CD4-positive, alpha-beta T cell (primary cell): ENCODE results near the gene ABCE1. TPM values are rescaled to one million over a fixed set of nuclear protein-coding genes. Genes with fewer than 3 reads are reported as not detected.

Experiments
- ATAC-seq: fragments of 200-7000 bp; cut with Tn5 transposase; one replicate; pipeline ENCODE4 v1.10.0; 2022; ENCODE audit warnings: mild to moderate bottlenecking; ENCODE audit not compliant: poor library complexity
- CTCF ChIA-PET: fragments of 350-600 bp; sonication (Branson Sonifier 250); formaldehyde crosslinking; loops from one replicate; lab custom pipeline; 2021; ENCODE audit warnings: antibody characterized with exemption, inconsistent platforms; lab: Charles Lee
- POLR2A ChIA-PET: fragments of 350-600 bp; sonication (Branson Sonifier 250); formaldehyde crosslinking; loops from one replicate; lab custom pipeline; 2021; ENCODE audit warnings: antibody characterized with exemption, inconsistent platforms; lab: Charles Lee
- DNase-seq, 14 experiments: peaks; one replicate each; pipeline ENCODE4 v3.0.0-alpha.2; 2013 to 2020; ENCODE audit warnings: mixed read lengths in 2 of 14
- H3K27ac ChIP-seq, 2 donors: one replicate each; pipeline versions ENCODE4 v1.5.1 to v1.7.0; 2013; ENCODE audit warnings: low read length in 2 of 2, low read depth in 1 of 2, mild to moderate bottlenecking in 1 of 2
- H3K27me3 ChIP-seq, 2 experiments: 1 replicate in 1 of 2; 2 replicates in 1 of 2; pipeline versions ENCODE4 v1.6.1 to v1.7.0; 2013; ENCODE audit warnings: low read length in 2 of 2, control low read depth in 1 of 2, mild to moderate bottlenecking in 1 of 2, moderate library complexity in 1 of 2; ENCODE audit not compliant: insufficient read depth in 2 of 2, control insufficient read depth in 1 of 2
- H3K36me3 ChIP-seq: one replicate; pipeline ENCODE4 v1.6.1; 2013; ENCODE audit warnings: low read length, control low read depth; ENCODE audit not compliant: insufficient read depth
- H3K4me1 ChIP-seq: one replicate; pipeline ENCODE4 v1.6.1; 2013; ENCODE audit warnings: low read length, control low read depth; ENCODE audit not compliant: insufficient read depth
- H3K4me3 ChIP-seq: one replicate; pipeline ENCODE4 v1.5.1; 2013; ENCODE audit warnings: mild to moderate bottlenecking, low read length, moderate library complexity
- H3K9me3 ChIP-seq, 2 experiments: 1 replicate in 1 of 2; 2 replicates in 1 of 2; pipeline versions ENCODE4 v1.6.1 to v1.7.0; 2013; ENCODE audit warnings: low read length in 2 of 2, mild to moderate bottlenecking in 2 of 2, control low read depth in 1 of 2, moderate library complexity in 1 of 2; ENCODE audit not compliant: control insufficient read depth in 1 of 2, insufficient read depth in 1 of 2
- H3K27ac Mint-ChIP-seq: one replicate; pipeline ENCODE4 v1.8.0; 2020; ENCODE audit warnings: mixed read lengths
- H3K27me3 Mint-ChIP-seq: one replicate; pipeline ENCODE4 v1.8.0; 2021; ENCODE audit warnings: mixed read lengths
- H3K36me3 Mint-ChIP-seq: one replicate; pipeline ENCODE4 v1.8.0; 2021; ENCODE audit warnings: low read depth, mixed read lengths
- H3K4me1 Mint-ChIP-seq: one replicate; pipeline ENCODE4 v1.8.0; 2021; ENCODE audit warnings: low read depth, mixed read lengths
- H3K4me3 Mint-ChIP-seq: one replicate; pipeline ENCODE4 v1.8.0; 2020; ENCODE audit warnings: mild to moderate bottlenecking, mixed read lengths
- H3K9me3 Mint-ChIP-seq: one replicate; pipeline ENCODE4 v1.8.0; 2020; ENCODE audit warnings: mixed read lengths
- intact Hi-C, 2 experiments: fragments of 100-400 bp; cut with DNase I in 1 of 2; cut with micrococcal nuclease in 1 of 2; formaldehyde crosslinking; loops; one replicate each; pipeline versions ENCODE4 v1.15.1 to v1.9.0; 2023 to 2025; cut with DNase I, micrococcal nuclease
- total RNA-seq, 174 experiments: library from RNA in 2 of 174; stranded (reverse) in 2 of 174; gene quantifications; one replicate each; pipeline ENCODE4 v1.2.3 and lab custom pipeline; 2021 to 2026
- TF ChIP-seq, protein P1 (sequence below): fragments of 200-600 bp; IDR thresholded peaks from one replicate; pipeline ENCODE4 v1.8.0; 2022; ENCODE audit warnings: antibody characterized with exemption, mild to moderate bottlenecking

Gene ABCE1
- total RNA-seq, 2 experiments from 2014 or later: 50.1 to 50.6 TPM

DNA sequence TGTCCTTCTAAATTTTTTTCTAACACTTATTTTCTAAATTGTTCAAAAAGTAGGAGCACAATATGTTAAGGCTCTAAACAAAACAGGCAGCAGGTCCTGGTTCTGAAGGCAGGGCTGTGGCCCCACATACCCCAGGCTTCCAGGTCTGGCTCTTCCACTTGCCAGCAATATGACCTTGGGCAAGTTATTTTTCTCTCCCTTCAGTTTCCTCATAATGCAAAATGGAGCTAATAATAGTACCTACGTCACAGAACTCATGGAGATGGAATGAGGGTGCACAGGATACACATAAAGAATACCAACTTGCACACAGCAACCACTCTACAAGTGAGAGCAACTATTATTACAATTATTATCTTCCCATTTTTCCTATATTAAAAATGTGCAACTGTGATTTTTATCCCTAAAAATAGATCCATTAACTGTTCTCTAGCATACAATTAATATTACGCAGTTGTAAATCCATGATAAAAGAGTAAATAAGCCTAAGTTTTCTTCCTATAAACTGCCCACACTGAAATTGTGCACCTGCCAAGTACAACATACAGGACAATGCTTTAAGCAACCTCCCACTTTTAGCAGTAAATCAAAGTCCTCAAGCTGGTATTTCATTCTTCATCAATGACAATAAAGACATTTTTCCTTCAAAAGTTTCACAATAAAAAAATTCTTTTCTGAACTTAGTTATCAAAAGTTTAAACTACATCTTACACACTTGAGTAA, 55.2 kb downstream of the ABCE1 start:
- ChIA-PET CTCF (interaction anchor here (1.3 kb wide), 1 partner anchor 70 kb away, joined by 6 read pairs; no protein-coding TSS in a partner anchor), POLR2A (no interaction called here)
- TF ChIP-seq, protein P1, sequence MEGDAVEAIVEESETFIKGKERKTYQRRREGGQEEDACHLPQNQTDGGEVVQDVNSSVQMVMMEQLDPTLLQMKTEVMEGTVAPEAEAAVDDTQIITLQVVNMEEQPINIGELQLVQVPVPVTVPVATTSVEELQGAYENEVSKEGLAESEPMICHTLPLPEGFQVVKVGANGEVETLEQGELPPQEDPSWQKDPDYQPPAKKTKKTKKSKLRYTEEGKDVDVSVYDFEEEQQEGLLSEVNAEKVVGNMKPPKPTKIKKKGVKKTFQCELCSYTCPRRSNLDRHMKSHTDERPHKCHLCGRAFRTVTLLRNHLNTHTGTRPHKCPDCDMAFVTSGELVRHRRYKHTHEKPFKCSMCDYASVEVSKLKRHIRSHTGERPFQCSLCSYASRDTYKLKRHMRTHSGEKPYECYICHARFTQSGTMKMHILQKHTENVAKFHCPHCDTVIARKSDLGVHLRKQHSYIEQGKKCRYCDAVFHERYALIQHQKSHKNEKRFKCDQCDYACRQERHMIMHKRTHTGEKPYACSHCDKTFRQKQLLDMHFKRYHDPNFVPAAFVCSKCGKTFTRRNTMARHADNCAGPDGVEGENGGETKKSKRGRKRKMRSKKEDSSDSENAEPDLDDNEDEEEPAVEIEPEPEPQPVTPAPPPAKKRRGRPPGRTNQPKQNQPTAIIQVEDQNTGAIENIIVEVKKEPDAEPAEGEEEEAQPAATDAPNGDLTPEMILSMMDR: no peak
- no peak for DNase-seq
- intact Hi-C loops: no loop called here
- no peak overlapping the region for H3K27ac ChIP-seq
- Mint-ChIP-seq H3K27ac (no peak overlapping the region), H3K4me1 (no peaks in the 10 kb centered on the region), H3K27me3 (no peaks in the 10 kb centered on the region), H3K9me3 (no peaks in the 10 kb centered on the region), H3K4me3 (no peak overlapping the region), H3K36me3 (peaks cover 86% of the 10 kb centered on the region)
- no peaks in the 10 kb centered on the region for H3K4me1 ChIP-seq
- ATAC-seq: no peak
- H3K27me3 ChIP-seq: no peaks in the 10 kb centered on the region
- H3K4me3 ChIP-seq: no peak overlapping the region
- no peaks in the 10 kb centered on the region for H3K9me3 ChIP-seq
- peaks cover 89% of the 10 kb centered on the region for H3K36me3 ChIP-seq

DNA sequence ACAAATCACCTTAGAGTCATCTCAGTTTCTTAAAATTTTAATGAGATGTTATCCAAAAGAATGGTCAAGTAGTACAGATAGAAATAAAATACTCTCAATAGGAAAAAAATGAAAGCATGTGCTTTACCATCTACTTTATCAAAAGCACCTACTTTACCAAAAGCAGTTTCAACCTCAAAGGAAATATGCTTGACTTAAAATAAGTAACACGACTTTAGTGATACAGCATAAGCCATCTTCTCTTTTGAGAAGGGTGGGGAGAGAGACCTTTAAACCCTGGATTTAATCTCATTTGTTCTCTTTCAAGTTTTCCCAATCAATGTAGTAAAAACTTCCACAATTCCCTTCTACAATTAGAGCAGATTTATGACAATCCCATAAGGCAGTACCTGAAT, 55.8 kb downstream of the ABCE1 start:
- H3K36me3 Mint-ChIP-seq: peaks cover 87% of the 10 kb centered on the region
- POLR2A ChIA-PET: no interaction called here

GRCh38 chr4:145154573-145154972, 56.5 kb downstream of the ABCE1 start:
- H3K27me3 Mint-ChIP-seq: no peaks in the 10 kb centered on the region
- Histone ChIP-seq H3K36me3 (peaks cover 88% of the 10 kb centered on the region), H3K9me3 (no peaks in the 10 kb centered on the region), H3K27me3 (no peaks in the 10 kb centered on the region), H3K27ac (no peak overlapping the region), H3K4me1 (no peaks in the 10 kb centered on the region), H3K4me3 (no peak overlapping the region)
- DNase-seq (peak in 4 of 14 experiments; percentile 11 to 40 (median 30)), ATAC-seq (peak; percentile 29)
- H3K4me3 Mint-ChIP-seq: no peak overlapping the region
- H3K9me3 Mint-ChIP-seq: no peaks in the 10 kb centered on the region
- TF ChIP-seq, protein P1: no peak
- ChIA-PET POLR2A (no interaction called here), CTCF (interaction anchor here (0.6 to 1.3 kb wide), 3 partner anchors 15 to 234 kb away, joined by 3 to 6 read pairs (median 3); no protein-coding TSS in a partner anchor)
- peaks cover 87% of the 10 kb centered on the region for H3K36me3 Mint-ChIP-seq
- no peaks in the 10 kb centered on the region for H3K4me1 Mint-ChIP-seq
- intact Hi-C loops: no loop called here
- no peak overlapping the region for H3K27ac Mint-ChIP-seq

More for the DNA sequence above, 55.8 kb downstream of the ABCE1 start:
- Mint-ChIP-seq H3K27ac (no peak overlapping the region), H3K9me3 (no peaks in the 10 kb centered on the region), H3K27me3 (no peaks in the 10 kb centered on the region), H3K4me3 (no peak overlapping the region), H3K4me1 (no peaks in the 10 kb centered on the region)
- TF ChIP-seq, protein P1: no peak
- no peaks in the 10 kb centered on the region for H3K9me3 ChIP-seq
- no peaks in the 10 kb centered on the region for H3K4me1 ChIP-seq
- peaks cover 88% of the 10 kb centered on the region for H3K36me3 ChIP-seq
- no peaks in the 10 kb centered on the region for H3K27me3 ChIP-seq
- H3K4me3 ChIP-seq: no peak overlapping the region
- CTCF ChIA-PET: interaction anchor here (0.6 to 1.3 kb wide), 3 partner anchors 16 to 234 kb away, joined by 3 to 6 read pairs (median 3); no protein-coding TSS in a partner anchor
- intact Hi-C loops: no loop called here
- ATAC-seq (no peak), DNase-seq (no peak)
- H3K27ac ChIP-seq: no peak overlapping the region
